Activated CD4-positive, alpha-beta T cell treated with anti-CD3 and anti-CD28 coated beads, Interleukin-2, amount 50 U/mL, for 24 hours (primary cell): Measurements from ENCODE around the gene RPL10.

ENCODE experiments used
- DNase-seq, 2 donors: peaks; one replicate each; pipeline ENCODE4 v3.0.0-alpha.2; 2020; ENCODE audit warnings: low read depth in 1 of 2, low spot score in 1 of 2

RPL10 gene

GRCh38 chrX:154443992-154444754 is 46.0 kb downstream of the RPL10 start, which contains the start of gene FAM50A:
TSS of gene FAM50A (plus strand) at chrX:154444141. CDS start at chrX:154444236, 95 bp downstream.
- peak in 1 of 2 donors; percentile 51 for DNase-seq

- DNase-seq = no peak
Observed at GRCh38 chrX:154444755-154445246, 46.6 kb downstream of the RPL10 start.

GRCh38 chrX:154445776-154446175 is 47.6 kb downstream of the RPL10 start:
- DNase-seq = no peak

- DNase-seq = no peak
Observed at GRCh38 chrX:154446430-154446829, 48.3 kb downstream of the RPL10 start.

DNA sequence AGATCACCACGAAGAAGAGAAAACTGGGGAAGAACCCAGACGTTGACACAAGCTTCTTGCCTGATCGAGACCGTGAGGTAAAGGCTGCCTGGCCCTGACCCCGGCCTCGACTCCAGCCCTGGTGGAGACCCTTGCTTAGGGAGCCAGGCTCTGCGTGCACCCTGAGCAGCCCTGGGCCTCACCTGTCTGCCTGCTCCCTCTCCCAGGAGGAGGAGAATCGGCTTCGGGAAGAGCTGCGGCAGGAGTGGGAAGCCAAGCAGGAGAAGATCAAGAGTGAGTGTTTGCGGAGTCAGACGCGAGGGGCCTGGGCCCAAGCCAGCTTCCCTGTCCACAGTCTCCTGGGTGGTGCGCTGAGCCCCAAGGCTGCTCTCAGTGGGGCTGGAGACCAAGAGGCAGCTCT is 50.3 kb downstream of the RPL10 start:
- no peak for DNase-seq

- DNase-seq = no peak
Observed at GRCh38 chrX:154449618-154450017, 51.4 kb downstream of the RPL10 start.

DNA sequence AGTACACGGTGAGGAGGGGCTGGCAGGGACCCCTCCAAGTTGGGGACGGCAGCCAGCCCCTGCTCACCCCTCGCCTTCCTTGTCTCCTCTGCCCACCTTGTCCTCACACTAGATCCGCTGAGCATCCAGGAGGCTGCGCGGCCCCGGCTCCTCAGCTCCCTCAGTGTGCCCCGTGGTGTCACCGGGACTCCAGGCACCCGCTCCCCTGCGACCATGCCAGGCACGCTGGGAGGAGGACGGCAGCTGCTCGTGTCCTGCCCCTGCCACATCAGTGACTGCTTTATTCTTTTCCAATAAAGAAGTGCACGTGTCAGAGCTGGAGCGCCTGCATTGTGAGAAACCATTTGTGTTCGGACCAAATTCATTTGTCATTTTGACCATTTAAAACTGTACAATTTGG is 52.1 kb downstream of the RPL10 start:
- DNase-seq = no peak
